Measurements from ENCODE around the gene SEMA4C. TPM values are rescaled to one million over a fixed set of nuclear protein-coding genes. Genes with fewer than 3 reads are reported as not detected.

SEMA4C gene
- polyA plus RNA-seq, 1 donor (not counting 4 experiments of a cell fraction or from before 2014, with no cell fraction given): 7.5 TPM

DNA sequence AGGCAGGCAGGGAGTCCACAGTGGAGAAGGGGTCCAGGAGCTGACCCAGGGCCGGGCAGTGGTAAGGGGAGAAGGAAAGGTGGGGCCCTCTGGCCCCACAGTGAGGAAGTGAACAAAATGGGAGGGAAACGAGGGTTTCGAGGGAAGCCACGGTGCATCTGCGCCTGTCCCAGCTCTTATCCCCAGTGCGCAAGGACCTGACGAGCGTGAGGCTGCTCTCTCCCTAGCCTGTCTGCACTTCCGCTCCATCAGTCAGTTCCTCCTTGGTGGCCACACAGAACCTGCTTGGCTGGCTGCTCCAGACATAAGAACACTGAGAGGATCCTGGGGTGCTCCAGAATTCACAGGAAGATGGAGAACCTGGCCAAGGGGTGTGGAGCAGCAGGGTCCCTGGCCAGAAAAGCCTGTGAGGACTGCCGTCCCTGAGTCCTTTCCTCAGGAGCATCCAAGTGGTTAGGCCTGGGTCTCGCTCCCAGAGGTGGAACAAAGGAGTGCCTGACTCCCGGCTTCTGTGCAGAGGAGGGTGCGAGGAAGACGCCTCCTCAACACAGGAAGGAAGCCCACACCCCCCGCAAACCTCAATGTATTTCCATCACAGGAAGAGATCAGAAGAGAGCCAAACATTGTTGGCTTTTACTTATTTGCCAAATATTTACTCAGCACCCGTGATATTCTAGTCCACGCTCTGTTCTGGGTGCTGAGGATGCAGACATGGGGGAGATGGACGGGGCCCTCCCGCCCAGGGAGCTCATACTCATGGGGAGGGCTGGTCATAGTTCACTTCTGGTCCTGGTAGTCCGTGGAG lies 43.7 kb upstream of the SEMA4C start:
- no peak overlapping the region for H3K27ac ChIP-seq (ENCODE audit: control insufficient read depth, insufficient read depth, low read length)
- no peaks in the 10 kb centered on the region for H3K36me3 ChIP-seq (ENCODE audit: control insufficient read depth in 2 of 2, extremely low read depth in 1 of 2, insufficient read depth in 2 of 2, low read length in 2 of 2)
- DNase-seq (ENCODE audit: low read depth, low spot score): no peak

DNA sequence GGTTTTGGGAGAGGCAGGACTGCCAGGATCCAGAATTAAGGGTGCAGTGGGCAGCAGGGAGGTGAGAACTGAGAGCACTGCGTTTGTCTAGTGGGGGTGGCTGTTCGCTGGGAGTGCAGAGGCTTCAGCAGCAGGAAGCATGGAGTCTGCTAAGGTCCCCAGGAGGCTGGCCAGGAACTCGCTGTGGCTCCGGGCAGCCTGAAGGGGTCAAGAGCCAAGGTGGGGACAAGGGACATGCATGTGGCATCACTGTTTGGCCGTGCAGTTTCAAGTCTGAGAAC lies 43.2 kb upstream of the SEMA4C start:
- Histone ChIP-seq H3K36me3 (ENCODE audit: control insufficient read depth in 2 of 2, extremely low read depth in 1 of 2, insufficient read depth in 2 of 2, low read length in 2 of 2) (no peaks in the 10 kb centered on the region), H3K9me3 (ENCODE audit: control insufficient read depth, low read depth, low read length) (peaks cover 7% of the 10 kb centered on the region), H3K4me1 (ENCODE audit: control insufficient read depth, extremely low read depth, insufficient read depth, low read length) (peaks cover 17% of the 10 kb centered on the region), H4K20me1 (ENCODE audit: control insufficient read depth, extremely low read depth, insufficient read depth, low read length) (no peaks in the 10 kb centered on the region), H3K79me2 (ENCODE audit: control insufficient read depth, insufficient read depth, low read length) (no peaks in the 10 kb centered on the region), H2AFZ (ENCODE audit: control insufficient read depth, low read length) (no peak overlapping the region), H3K4me3 (ENCODE audit: control insufficient read depth in 2 of 3, extremely low read depth in 1 of 3, insufficient read depth in 2 of 3, low read depth in 1 of 3, low read length in 3 of 3) (no peak overlapping the region), H3K27me3 (ENCODE audit: control insufficient read depth, extremely low read depth, insufficient read depth, low read length) (peaks cover 31% of the 10 kb centered on the region), H3K4me2 (ENCODE audit: control insufficient read depth, extremely low read depth, insufficient read depth, low read depth, low read length) (no peak overlapping the region), H3K9ac (ENCODE audit: control insufficient read depth, extremely low read depth, insufficient read depth, low read length) (no peak overlapping the region), H3K27ac (ENCODE audit: control insufficient read depth, insufficient read depth, low read length) (no peak overlapping the region), H3K9me1 (ENCODE audit: control insufficient read depth, extremely low read depth, insufficient read depth, low read length) (no peaks in the 10 kb centered on the region)
- no peak for FAIRE-seq
- TF ChIP-seq EZH2 (IDR thresholded peaks at IDR 0.05; ENCODE audit: low read length): no peak
- dilution Hi-C loops (cut with MboI; ENCODE audit: extremely low pct_ligation_motif_present, low sequenced_read_pairs): no loop called here
- no peak for DNase-seq (ENCODE audit: low read depth, low spot score)

More for the DNA sequence above, 43.7 kb upstream of the SEMA4C start:
- Histone ChIP-seq H3K4me3 (ENCODE audit: control insufficient read depth in 2 of 3, extremely low read depth in 1 of 3, insufficient read depth in 2 of 3, low read depth in 1 of 3, low read length in 3 of 3) (no peak overlapping the region), H2AFZ (ENCODE audit: control insufficient read depth, low read length) (no peak overlapping the region), H3K79me2 (ENCODE audit: control insufficient read depth, insufficient read depth, low read length) (no peaks in the 10 kb centered on the region), H4K20me1 (ENCODE audit: control insufficient read depth, extremely low read depth, insufficient read depth, low read length) (no peaks in the 10 kb centered on the region), H3K9me3 (ENCODE audit: control insufficient read depth, low read depth, low read length) (peaks cover 7% of the 10 kb centered on the region), H3K4me1 (ENCODE audit: control insufficient read depth, extremely low read depth, insufficient read depth, low read length) (peaks cover 17% of the 10 kb centered on the region), H3K9ac (ENCODE audit: control insufficient read depth, extremely low read depth, insufficient read depth, low read length) (no peak overlapping the region), H3K9me1 (ENCODE audit: control insufficient read depth, extremely low read depth, insufficient read depth, low read length) (no peaks in the 10 kb centered on the region), H3K4me2 (ENCODE audit: control insufficient read depth, extremely low read depth, insufficient read depth, low read depth, low read length) (no peak overlapping the region), H3K27me3 (ENCODE audit: control insufficient read depth, extremely low read depth, insufficient read depth, low read length) (peaks cover 31% of the 10 kb centered on the region)
- FAIRE-seq: no peak
- dilution Hi-C loops (cut with MboI; ENCODE audit: extremely low pct_ligation_motif_present, low sequenced_read_pairs): no loop called here
- TF ChIP-seq EZH2 (IDR thresholded peaks at IDR 0.05; ENCODE audit: low read length): no peak
- TF ChIP-seq, protein P1, sequence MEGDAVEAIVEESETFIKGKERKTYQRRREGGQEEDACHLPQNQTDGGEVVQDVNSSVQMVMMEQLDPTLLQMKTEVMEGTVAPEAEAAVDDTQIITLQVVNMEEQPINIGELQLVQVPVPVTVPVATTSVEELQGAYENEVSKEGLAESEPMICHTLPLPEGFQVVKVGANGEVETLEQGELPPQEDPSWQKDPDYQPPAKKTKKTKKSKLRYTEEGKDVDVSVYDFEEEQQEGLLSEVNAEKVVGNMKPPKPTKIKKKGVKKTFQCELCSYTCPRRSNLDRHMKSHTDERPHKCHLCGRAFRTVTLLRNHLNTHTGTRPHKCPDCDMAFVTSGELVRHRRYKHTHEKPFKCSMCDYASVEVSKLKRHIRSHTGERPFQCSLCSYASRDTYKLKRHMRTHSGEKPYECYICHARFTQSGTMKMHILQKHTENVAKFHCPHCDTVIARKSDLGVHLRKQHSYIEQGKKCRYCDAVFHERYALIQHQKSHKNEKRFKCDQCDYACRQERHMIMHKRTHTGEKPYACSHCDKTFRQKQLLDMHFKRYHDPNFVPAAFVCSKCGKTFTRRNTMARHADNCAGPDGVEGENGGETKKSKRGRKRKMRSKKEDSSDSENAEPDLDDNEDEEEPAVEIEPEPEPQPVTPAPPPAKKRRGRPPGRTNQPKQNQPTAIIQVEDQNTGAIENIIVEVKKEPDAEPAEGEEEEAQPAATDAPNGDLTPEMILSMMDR (optimal IDR thresholded peaks at IDR 0.05 in 1 of 3, IDR thresholded peaks at IDR 0.05 in 1 of 3, conservative IDR thresholded peaks at IDR 0.05 in 1 of 3; ENCODE audit: extremely low read depth in 1 of 3, insufficient read depth in 2 of 3, low read length in 3 of 3): no peak
